Measurements from ENCODE around the gene AFMID.

The AFMID gene

DNA sequence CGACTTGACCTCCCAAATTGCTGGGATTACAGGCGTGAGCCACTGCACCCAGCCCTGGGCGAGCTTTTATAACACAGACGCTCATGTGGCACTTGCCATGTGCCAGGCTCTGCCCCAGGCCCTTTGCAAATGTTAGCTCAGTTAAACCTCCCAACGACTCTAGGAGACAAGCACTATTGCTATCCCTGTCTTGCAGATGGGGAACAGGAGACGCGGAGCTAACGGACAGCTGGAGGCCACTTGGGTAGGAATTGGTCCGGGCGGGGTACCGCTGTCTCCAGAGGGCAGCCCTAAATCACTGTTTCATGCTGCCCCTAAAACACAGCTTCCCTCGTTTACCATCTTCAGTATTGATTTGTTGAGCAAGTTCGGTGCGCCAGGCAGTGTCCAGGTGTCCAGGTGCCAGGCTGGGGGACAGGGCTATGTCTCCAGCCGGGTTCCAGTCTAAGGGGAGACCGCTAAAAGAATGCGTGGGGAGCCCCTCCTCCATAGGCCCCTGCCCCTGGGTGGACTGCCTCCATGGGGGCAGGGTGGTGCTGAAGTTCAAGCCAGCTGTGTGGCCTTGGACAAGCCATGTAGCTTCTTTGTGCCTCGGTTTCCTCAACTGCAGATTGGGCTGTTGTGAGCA, 68.0 kb downstream of the AFMID start:
- no peak for DNase-seq (ENCODE audit: low read depth in 2 of 2)

DNA sequence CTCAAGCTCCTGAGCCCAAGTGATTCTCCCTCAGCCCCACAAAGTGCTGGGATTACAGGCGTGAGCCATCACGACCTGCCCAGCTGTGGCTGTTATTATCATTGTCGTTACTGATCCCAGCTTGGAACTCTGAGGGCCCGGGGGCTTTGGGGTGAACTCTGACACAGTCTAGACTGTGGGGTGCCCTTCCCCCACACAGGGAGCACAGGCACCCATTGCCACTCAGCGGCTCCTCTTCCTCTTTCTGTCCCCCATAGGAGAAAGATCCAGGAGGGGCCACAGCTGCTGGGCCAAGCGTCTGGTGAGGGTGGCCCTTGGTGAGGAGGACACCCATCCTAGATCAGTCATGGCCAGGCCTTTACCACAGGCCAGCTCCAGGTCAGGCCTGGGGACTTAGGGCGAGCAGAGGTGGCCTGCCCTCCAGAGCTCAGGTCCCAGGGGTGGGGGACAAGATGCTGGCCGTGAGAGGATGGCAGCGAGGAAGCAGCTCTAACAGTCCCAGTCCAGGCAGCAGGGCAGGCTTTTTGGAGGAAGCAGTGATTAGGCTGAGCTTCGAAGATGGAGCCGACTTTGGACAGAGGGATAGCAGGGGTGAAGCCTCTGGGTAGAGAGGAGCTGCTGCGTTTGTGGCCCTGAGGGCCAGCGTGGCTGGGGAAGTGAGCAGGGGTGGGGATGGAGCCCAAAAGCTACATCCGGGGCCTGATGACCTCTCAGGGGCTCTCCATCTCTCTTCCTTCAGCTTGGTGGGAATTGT, 69.0 kb downstream of the AFMID start:
- DNase-seq (ENCODE audit: low read depth in 2 of 2) = no peak

DNA sequence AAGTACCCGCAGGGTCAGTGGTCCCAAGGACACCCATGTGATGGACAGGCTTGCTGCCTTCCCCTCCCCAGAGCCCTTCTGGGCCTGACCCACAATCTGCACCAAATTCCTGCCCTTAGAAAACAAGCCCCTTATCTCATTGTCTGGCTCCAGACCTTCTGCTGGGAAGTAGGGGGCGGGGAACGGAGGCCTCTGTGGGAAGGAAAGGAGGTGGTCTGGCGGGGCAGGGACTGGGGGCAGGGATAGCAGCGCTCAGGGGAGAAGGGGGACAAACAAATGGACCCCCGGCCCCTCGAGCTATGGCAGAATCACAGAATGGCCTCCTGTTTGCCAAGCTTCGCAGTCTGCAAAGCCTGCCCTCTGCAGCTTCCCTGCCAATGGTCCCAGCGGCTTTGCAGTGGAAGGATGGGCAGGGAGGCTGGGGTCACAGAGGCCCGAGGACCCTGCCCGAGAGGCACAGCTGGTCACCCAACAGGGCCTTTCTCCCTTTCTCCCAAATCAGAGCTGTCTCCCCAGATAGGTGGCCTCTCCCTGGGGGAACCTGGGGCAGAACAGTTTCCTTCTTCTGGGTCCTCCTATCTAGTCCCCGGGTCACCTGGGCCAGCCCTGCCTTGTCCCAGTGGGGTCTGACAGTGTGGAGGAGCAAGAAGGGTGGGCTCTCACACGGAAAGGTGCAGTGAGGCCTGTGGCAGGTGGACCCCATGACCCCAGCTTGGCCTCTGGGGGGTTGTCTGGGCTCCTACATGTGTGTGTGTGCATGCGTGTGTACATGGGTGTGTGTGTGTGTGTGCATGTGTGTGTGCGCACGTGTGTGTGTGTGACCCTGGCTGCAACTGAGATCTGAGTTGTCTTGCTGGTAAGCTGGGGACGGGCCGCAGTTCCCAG, 69.8 kb downstream of the AFMID start:
- no peak for DNase-seq (ENCODE audit: low read depth in 2 of 2)

All from stimulated activated CD8-positive, alpha-beta memory T cell treated with anti-CD3 and anti-CD28 coated beads, Interleukin-2, amount 100 ng/mL, for 48 hours (primary cell).